DOHH2 (cell line): ENCODE results near the gene DTX3L.

ENCODE experiments used
- H3F3A ChIP-seq: fragments of 200-600 bp; sonication (generic), shearing (Covaris generic); 2 replicates; pipeline ENCODE4 v1.6.0; 2016; ENCODE audit warnings: antibody characterized with exemption, mild to moderate bottlenecking; ENCODE audit not compliant: control insufficient read depth, insufficient read depth
- H3K27ac ChIP-seq: fragments of 200-600 bp; sonication (generic); 2 replicates; pipeline ENCODE4 v1.5.1; 2014; ENCODE audit warnings: low read depth, mild to moderate bottlenecking, low read length, moderate library complexity
- H3K27me3 ChIP-seq: fragments of 200-600 bp; sonication (generic); 2 replicates; pipeline ENCODE4 v1.6.1; 2014; ENCODE audit warnings: mild to moderate bottlenecking, low read length, mixed read lengths; ENCODE audit not compliant: control insufficient read depth
- H3K36me3 ChIP-seq: fragments of 200-600 bp; sonication (generic); 2 replicates; pipeline ENCODE4 v1.6.1; 2014; ENCODE audit warnings: mild to moderate bottlenecking, low read length, moderate library complexity, mixed read lengths; ENCODE audit not compliant: control insufficient read depth
- H3K4me1 ChIP-seq: fragments of 200-600 bp; sonication (generic); 2 replicates; pipeline ENCODE4 v1.6.1; 2014; ENCODE audit warnings: mild to moderate bottlenecking, low read length, mixed read lengths; ENCODE audit not compliant: control insufficient read depth
- H3K4me2 ChIP-seq: fragments of 200-600 bp; sonication (generic); 2 replicates; pipeline ENCODE4 v1.6.0; 2014; ENCODE audit warnings: mild to moderate bottlenecking, low read length, moderate library complexity
- H3K4me3 ChIP-seq: fragments of 200-600 bp; sonication (generic); 2 replicates; pipeline ENCODE4 v1.5.1; 2014; ENCODE audit warnings: mild to moderate bottlenecking, low read length, mixed read lengths
- H3K79me2 ChIP-seq: fragments of 200-600 bp; sonication (generic); 2 replicates; pipeline ENCODE4 v1.6.1; 2014; ENCODE audit warnings: mild to moderate bottlenecking, low read length, mixed read lengths; ENCODE audit not compliant: control insufficient read depth
- H3K9me2 ChIP-seq: fragments of 200-600 bp; sonication (generic); replicated peaks from 2 replicates; pipeline ENCODE4 v1.6.1; 2014; ENCODE audit warnings: mild to moderate bottlenecking, low read length, mixed read lengths; ENCODE audit not compliant: control insufficient read depth
- H3K9me3 ChIP-seq: fragments of 200-600 bp; sonication (generic); 2 replicates; pipeline ENCODE4 v1.6.1; 2014; ENCODE audit warnings: antibody characterized with exemption, low read length, mixed read lengths; ENCODE audit not compliant: control insufficient read depth, insufficient read depth
- H4K20me1 ChIP-seq: fragments of 200-600 bp; sonication (generic); 2 replicates; pipeline ENCODE4 v1.6.0; 2014; ENCODE audit warnings: low read depth, mild to moderate bottlenecking, antibody characterized with exemption, low read length, moderate library complexity; ENCODE audit not compliant: control insufficient read depth, insufficient read depth
- CTCF ChIP-seq: fragments of 200-600 bp; sonication (generic); IDR thresholded peaks from one replicate; pipeline ENCODE4 v1.5.1; 2014; ENCODE audit warnings: antibody characterized with exemption, mild to moderate bottlenecking, low read depth, low read length; ENCODE audit not compliant: poor library complexity, severe bottlenecking
- EZH2phosphoT487 ChIP-seq: fragments of 200-600 bp; sonication (generic); IDR thresholded peaks from 2 replicates; pipeline ENCODE4 v1.6.1; 2017; ENCODE audit warnings: borderline replicate concordance, mild to moderate bottlenecking, antibody characterized with exemption, low read length, moderate library complexity, mixed read lengths

DTX3L gene

GRCh38 chr3:122530164-122530563 is 34.0 kb upstream of the DTX3L start:
- Histone ChIP-seq H3K9me3 (no peaks in the 10 kb centered on the region), H3K27me3 (0 out of 2 replicates have a peak, but pooled peaks cover 3% of the 10 kb centered on the region), H4K20me1 (no peaks in the 10 kb centered on the region), H3K79me2 (no peaks in the 10 kb centered on the region), H3K4me1 (no peaks in the 10 kb centered on the region), H3K4me2 (no peak overlapping the region), H3F3A (no peaks in the 10 kb centered on the region), H3K36me3 (no peaks in the 10 kb centered on the region), H3K9me2 (no peaks in the 10 kb centered on the region), H3K27ac (no peak overlapping the region), H3K4me3 (no peak overlapping the region)
- TF ChIP-seq CTCF (no peak), EZH2phosphoT487 (no peak)

- H3K27me3 ChIP-seq = 0 out of 2 replicates have a peak, but pooled peaks cover 3% of the 10 kb centered on the region
- H3K4me2 ChIP-seq = no peak overlapping the region
- no peaks in the 10 kb centered on the region for H4K20me1 ChIP-seq
- H3K9me3 ChIP-seq = no peaks in the 10 kb centered on the region
- H3K27ac ChIP-seq = no peak overlapping the region
- TF ChIP-seq CTCF (no peak), EZH2phosphoT487 (no peak)
- H3K4me3 ChIP-seq = no peak overlapping the region
- H3K4me1 ChIP-seq = no peaks in the 10 kb centered on the region
- H3K36me3 ChIP-seq = no peaks in the 10 kb centered on the region
- no peaks in the 10 kb centered on the region for H3K9me2 ChIP-seq
- no peaks in the 10 kb centered on the region for H3F3A ChIP-seq
- no peaks in the 10 kb centered on the region for H3K79me2 ChIP-seq
Measured at GRCh38 chr3:122533480-122533879, 30.7 kb upstream of the DTX3L start.

GRCh38 chr3:122533931-122534334 is 30.2 kb upstream of the DTX3L start:
- H3K4me2 ChIP-seq = no peak overlapping the region
- no peaks in the 10 kb centered on the region for H3K79me2 ChIP-seq
- no peaks in the 10 kb centered on the region for H3F3A ChIP-seq
- H3K9me2 ChIP-seq = no peaks in the 10 kb centered on the region
- no peak overlapping the region for H3K4me3 ChIP-seq
- no peak for TF ChIP-seq CTCF
- no peak overlapping the region for H3K27ac ChIP-seq
- no peaks in the 10 kb centered on the region for H3K4me1 ChIP-seq
- 0 out of 2 replicates have a peak, but pooled peaks cover 3% of the 10 kb centered on the region for H3K27me3 ChIP-seq
- H3K36me3 ChIP-seq = no peaks in the 10 kb centered on the region
- H4K20me1 ChIP-seq = no peaks in the 10 kb centered on the region
- no peaks in the 10 kb centered on the region for H3K9me3 ChIP-seq

- no peaks in the 10 kb centered on the region for H3K79me2 ChIP-seq
- H3K9me3 ChIP-seq = no peaks in the 10 kb centered on the region
- no peak overlapping the region for H3K4me3 ChIP-seq
- H4K20me1 ChIP-seq = no peaks in the 10 kb centered on the region
- H3K9me2 ChIP-seq = no peaks in the 10 kb centered on the region
- no peak overlapping the region for H3K4me2 ChIP-seq
- H3K27ac ChIP-seq = no peak overlapping the region
- no peaks in the 10 kb centered on the region for H3K36me3 ChIP-seq
- H3K27me3 ChIP-seq = 0 out of 2 replicates have a peak, but pooled peaks cover 3% of the 10 kb centered on the region
- H3F3A ChIP-seq = no peaks in the 10 kb centered on the region
- H3K4me1 ChIP-seq = no peaks in the 10 kb centered on the region
- no peak for TF ChIP-seq CTCF
Measured at GRCh38 chr3:122535964-122536631, 28.0 kb upstream of the DTX3L start.
